ENCODE results near the gene NOD2. TPM values are rescaled to one million over a fixed set of nuclear protein-coding genes. Genes with fewer than 3 reads are reported as not detected.

Gene NOD2
- polyA plus RNA-seq, result 10 to 100 TPM in 1 of 2 donors, 1 to 10 TPM in 1; 6.2 to 11.0 TPM

DNA sequence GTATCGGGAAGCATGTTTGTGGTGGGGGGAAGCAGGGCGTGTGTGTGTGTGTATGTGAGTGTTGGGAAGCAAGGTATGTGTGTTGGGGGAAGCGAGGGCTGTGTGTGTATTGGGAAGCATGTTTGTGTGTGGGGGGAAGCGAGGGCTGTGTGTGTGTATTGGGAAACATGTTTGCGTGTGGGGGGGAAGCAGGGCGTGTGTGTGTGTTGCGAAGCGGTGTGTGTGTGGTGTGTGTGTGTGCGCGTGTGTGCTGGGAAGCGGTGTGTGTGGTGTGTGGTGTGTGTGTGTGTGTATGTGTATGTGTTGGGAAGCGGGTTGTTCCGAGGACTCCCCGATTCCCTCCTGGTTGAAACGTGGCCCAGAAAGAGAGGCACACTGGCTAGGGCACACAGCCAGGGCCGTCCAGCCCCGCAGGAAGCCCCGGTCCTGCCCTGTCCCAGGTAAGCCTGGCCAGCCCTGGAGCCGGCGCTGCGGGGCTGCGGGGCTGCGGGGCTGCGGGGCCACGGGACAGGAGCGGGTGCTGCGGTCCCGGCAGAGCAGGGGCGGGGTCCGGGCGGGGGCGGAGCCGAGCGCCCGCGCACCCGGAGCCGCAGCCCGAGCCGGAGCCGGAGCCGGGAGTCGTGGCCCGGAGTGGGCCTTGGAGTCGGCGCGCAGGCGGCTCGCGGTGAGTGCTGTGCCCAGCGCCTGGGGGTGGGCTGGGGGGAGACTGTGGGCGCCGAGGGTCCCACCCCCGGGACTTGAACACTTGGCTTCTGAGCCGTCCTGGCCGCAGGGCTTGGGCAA, at the start of gene NOD2:
Gene NOD2, plus strand, starts transcription at position 608 of the 783 bp plus-strand sequence. CDS start 5,890 bp downstream, outside the sequence.
- Histone ChIP-seq H3K27me3 (ENCODE audit: control insufficient read depth in 1 of 2, insufficient read depth in 2 of 2, low read length in 2 of 2) (no peaks in the 10 kb centered on the region), H3K4me1 (ENCODE audit: control insufficient read depth in 2 of 2, insufficient read depth in 2 of 2, low read length in 1 of 2) (peaks cover 18 to 35% of the 10 kb centered on the region in 2 donors), H3K36me3 (ENCODE audit: control insufficient read depth in 2 of 2, insufficient read depth in 2 of 2, low read length in 1 of 2) (no peaks in the 10 kb centered on the region), H3K4me3 (ENCODE audit: low read depth in 1 of 2, low read length in 2 of 2) (peak within 1 kb of the TSS; percentile 50 to 57), H3K9me3 (ENCODE audit: control insufficient read depth in 2 of 2, insufficient read depth in 1 of 2, low read depth in 1 of 2, low read length in 1 of 2) (peaks cover 0 to 3% of the 10 kb centered on the region in 2 donors), H3K27ac (ENCODE audit: low read depth in 2 of 2, low read length in 1 of 2) (peak within 1 kb of the TSS; percentile 48 to 66)
- WGBS, 2 donors, result 14 to 15% methylated on average over 51 to 56 of the region's 56 CpGs

DNA sequence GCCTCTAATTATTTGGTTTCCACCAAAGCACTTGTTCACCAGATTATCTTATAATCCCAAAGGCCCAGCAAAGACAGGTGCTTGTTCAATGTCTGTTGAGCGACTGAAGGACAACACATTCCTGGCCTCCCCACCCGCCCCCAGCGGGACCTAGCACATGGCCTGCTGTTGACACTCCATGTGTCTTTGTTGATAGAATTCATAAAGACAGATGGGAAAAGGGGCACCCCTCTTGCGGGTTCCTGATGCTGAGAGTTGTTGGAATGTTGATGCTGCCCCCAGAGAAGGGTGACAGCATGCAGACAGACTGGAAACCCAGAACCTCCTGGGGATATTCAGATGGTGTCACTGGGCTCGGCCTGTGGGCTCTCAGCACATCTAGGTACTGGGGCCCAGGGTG, 49.2 kb upstream of the NOD2 start:
- H3K27ac ChIP-seq (ENCODE audit: low read depth in 2 of 2, low read length in 1 of 2), result no peak overlapping the region
- 85 to 88% methylated on average over 5 of the region's 5 CpGs for WGBS, 2 donors
- no peaks in the 10 kb centered on the region for H3K27me3 ChIP-seq (ENCODE audit: control insufficient read depth in 1 of 2, insufficient read depth in 2 of 2, low read length in 2 of 2)
- H3K36me3 ChIP-seq (ENCODE audit: control insufficient read depth in 2 of 2, insufficient read depth in 2 of 2, low read length in 1 of 2), result no peaks in the 10 kb centered on the region
- H3K9me3 ChIP-seq (ENCODE audit: control insufficient read depth in 2 of 2, insufficient read depth in 1 of 2, low read depth in 1 of 2, low read length in 1 of 2), result no peaks in the 10 kb centered on the region
- H3K4me1 ChIP-seq (ENCODE audit: control insufficient read depth in 2 of 2, insufficient read depth in 2 of 2, low read length in 1 of 2), result peaks cover 0 to 9% of the 10 kb centered on the region in 2 donors
- H3K4me3 ChIP-seq (ENCODE audit: low read depth in 1 of 2, low read length in 2 of 2), result no peak overlapping the region

DNA sequence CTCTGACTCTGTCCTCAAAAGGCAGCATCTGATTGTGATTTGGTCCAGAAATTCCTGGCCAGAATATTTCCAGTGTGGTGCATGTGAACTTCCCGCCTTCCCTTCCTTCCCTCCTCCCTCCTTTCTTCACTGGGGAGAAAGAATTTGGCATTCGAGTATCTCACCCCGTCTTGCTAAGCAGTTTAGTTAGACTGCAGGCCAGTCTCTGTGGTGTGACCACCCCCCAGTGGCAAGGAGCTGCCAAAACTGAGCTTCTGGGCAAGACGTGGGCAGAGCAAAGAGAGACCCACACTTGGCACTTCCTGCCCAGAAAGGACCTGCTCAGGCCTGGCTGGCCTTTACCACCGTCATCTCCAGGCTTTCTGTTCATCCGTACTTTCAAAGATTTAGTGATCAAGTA, 48.7 kb upstream of the NOD2 start:
- Histone ChIP-seq H3K27ac (ENCODE audit: low read depth in 2 of 2, low read length in 1 of 2) (no peak overlapping the region), H3K36me3 (ENCODE audit: control insufficient read depth in 2 of 2, insufficient read depth in 2 of 2, low read length in 1 of 2) (no peaks in the 10 kb centered on the region), H3K9me3 (ENCODE audit: control insufficient read depth in 2 of 2, insufficient read depth in 1 of 2, low read depth in 1 of 2, low read length in 1 of 2) (no peaks in the 10 kb centered on the region), H3K4me3 (ENCODE audit: low read depth in 1 of 2, low read length in 2 of 2) (no peak overlapping the region), H3K4me1 (ENCODE audit: control insufficient read depth in 2 of 2, insufficient read depth in 2 of 2, low read length in 1 of 2) (peaks cover 0 to 9% of the 10 kb centered on the region in 2 donors), H3K27me3 (ENCODE audit: control insufficient read depth in 1 of 2, insufficient read depth in 2 of 2, low read length in 2 of 2) (no peaks in the 10 kb centered on the region)
- 39 to 46% methylated on average over 6 of the region's 6 CpGs for WGBS, 2 donors

DNA sequence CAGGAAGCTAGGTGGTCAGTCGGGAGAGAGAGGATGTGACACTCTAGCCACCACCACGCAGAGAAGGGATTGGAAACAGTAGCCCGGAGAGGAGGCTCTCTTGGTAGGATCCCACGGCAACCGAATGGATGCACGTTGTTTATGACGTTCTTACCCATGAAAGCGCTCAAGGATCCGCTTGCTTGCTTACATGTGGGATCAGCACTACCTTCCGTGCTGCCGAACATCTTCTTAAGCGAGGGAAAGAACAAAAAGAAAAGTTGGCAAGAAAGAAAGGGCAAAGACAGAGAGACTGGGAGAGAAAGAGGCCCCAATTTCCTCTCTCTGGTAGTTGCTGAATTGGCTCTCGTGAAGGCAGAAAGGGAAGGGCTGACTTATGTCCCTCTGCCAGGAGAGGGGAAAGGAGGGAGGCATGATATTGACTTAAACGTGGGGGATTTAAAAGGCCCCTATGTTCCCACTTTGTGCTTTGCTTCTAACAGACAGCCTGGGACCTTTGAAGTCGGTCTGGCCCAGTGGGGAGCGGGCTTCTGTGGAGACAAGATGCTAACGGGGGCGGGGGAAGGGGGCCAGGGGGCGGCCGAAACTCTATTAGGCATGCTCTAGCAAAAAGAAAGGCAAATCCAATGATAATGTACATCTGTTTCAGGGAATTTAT, 47.7 kb upstream of the NOD2 start:
- WGBS, 2 donors, result 73 to 80% methylated on average over 20 of the region's 20 CpGs
- no peak overlapping the region for H3K27ac ChIP-seq (ENCODE audit: low read depth in 2 of 2, low read length in 1 of 2)
- no peaks in the 10 kb centered on the region for H3K36me3 ChIP-seq (ENCODE audit: control insufficient read depth in 2 of 2, insufficient read depth in 2 of 2, low read length in 1 of 2)
- H3K9me3 ChIP-seq (ENCODE audit: control insufficient read depth in 2 of 2, insufficient read depth in 1 of 2, low read depth in 1 of 2, low read length in 1 of 2), result no peaks in the 10 kb centered on the region
- peaks cover 0 to 9% of the 10 kb centered on the region in 2 donors for H3K4me1 ChIP-seq (ENCODE audit: control insufficient read depth in 2 of 2, insufficient read depth in 2 of 2, low read length in 1 of 2)
- no peaks in the 10 kb centered on the region for H3K27me3 ChIP-seq (ENCODE audit: control insufficient read depth in 1 of 2, insufficient read depth in 2 of 2, low read length in 2 of 2)
- H3K4me3 ChIP-seq (ENCODE audit: low read depth in 1 of 2, low read length in 2 of 2), result no peak overlapping the region

DNA sequence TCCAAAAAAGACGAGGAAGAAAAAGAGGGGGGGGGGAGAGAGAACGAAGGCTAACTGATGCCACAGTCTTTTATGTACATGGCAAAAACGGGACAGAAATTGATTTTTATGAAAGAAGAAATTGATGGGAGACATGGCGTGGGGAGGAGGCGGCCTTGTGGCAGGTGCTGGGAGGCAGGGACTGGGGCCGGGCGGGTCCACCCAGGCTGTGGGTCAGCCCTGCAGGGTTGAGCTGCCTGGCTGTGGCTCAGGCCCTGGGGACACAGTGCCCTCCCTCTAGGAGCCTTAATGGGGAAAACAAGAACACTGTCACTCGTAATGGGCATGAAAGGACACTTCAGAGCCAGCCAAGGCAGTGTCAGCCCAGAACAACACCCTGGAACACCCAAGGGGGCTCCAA, 47.1 kb upstream of the NOD2 start:
- 77% methylated on average over 8 of the region's 8 CpGs for WGBS, 2 donors
- no peaks in the 10 kb centered on the region for H3K27me3 ChIP-seq (ENCODE audit: control insufficient read depth in 1 of 2, insufficient read depth in 2 of 2, low read length in 2 of 2)

DNA sequence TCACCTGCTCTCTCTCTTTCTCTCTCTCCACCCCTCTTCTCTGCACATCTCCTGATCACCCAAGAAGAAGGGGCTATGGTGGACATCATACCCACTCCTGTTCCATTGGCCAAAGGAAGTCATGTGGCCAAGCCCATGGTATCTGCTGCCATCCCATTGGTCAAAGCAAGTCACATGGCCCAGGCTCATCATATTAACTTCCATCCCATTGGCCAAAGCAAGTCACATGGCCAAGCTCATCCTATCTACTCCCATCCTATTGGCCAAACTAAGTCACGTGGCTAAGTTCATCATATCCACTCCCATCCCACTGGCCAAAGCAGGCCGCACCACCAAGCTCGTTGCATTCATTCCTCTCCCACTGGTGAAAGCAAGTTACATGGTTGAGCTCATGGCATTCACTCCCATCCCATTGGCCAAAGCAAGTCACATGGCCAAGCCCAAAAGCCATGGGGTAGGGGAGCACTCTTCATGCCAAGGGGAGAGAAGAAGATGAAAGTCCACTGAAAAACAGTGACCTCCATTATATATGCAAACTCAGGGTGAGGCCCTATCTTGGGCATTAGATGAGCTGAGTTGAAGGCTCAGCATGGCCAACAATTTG, 41.5 kb upstream of the NOD2 start:
- no peaks in the 10 kb centered on the region for H3K36me3 ChIP-seq (ENCODE audit: control insufficient read depth in 2 of 2, insufficient read depth in 2 of 2, low read length in 1 of 2)

More for the DNA sequence above, 47.1 kb upstream of the NOD2 start:
- Histone ChIP-seq H3K27ac (ENCODE audit: low read depth in 2 of 2, low read length in 1 of 2) (no peak overlapping the region), H3K9me3 (ENCODE audit: control insufficient read depth in 2 of 2, insufficient read depth in 1 of 2, low read depth in 1 of 2, low read length in 1 of 2) (no peaks in the 10 kb centered on the region), H3K36me3 (ENCODE audit: control insufficient read depth in 2 of 2, insufficient read depth in 2 of 2, low read length in 1 of 2) (no peaks in the 10 kb centered on the region), H3K4me3 (ENCODE audit: low read depth in 1 of 2, low read length in 2 of 2) (no peak overlapping the region), H3K4me1 (ENCODE audit: control insufficient read depth in 2 of 2, insufficient read depth in 2 of 2, low read length in 1 of 2) (peaks cover 0 to 9% of the 10 kb centered on the region in 2 donors)

DNA sequence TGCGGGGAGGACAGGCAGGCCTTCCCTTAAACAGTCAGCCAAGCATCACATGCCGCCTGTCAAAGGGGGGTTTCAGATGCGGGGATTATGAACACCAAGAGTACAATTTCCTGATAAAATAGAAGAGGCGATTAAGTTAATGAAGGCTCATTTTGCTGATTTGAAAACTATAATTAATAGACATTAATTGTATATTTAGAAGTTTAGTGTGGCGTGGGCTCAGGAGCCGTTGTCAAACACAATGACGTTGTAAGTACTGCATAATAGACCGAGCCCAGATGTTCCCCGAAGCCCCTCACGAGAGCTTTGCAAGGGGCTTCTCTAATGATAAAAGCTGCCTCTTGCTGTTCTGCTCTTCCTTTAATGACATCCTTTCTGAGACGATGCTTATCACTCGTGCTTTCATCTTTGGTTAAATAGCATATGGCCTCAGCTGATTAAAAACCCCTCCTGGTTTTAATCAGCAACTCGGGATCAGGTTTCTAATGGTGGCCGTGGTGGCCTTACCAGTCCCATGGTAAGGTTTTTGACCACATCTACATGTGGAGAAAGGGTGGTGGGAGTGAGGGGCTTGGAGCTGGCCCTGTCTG, 40.5 kb upstream of the NOD2 start:
- Histone ChIP-seq H3K4me1 (ENCODE audit: control insufficient read depth in 2 of 2, insufficient read depth in 2 of 2, low read length in 1 of 2) (no peaks in the 10 kb centered on the region), H3K9me3 (ENCODE audit: control insufficient read depth in 2 of 2, insufficient read depth in 1 of 2, low read depth in 1 of 2, low read length in 1 of 2) (no peaks in the 10 kb centered on the region), H3K27me3 (ENCODE audit: control insufficient read depth in 1 of 2, insufficient read depth in 2 of 2, low read length in 2 of 2) (no peaks in the 10 kb centered on the region), H3K36me3 (ENCODE audit: control insufficient read depth in 2 of 2, insufficient read depth in 2 of 2, low read length in 1 of 2) (no peaks in the 10 kb centered on the region), H3K27ac (ENCODE audit: low read depth in 2 of 2, low read length in 1 of 2) (no peak overlapping the region), H3K4me3 (ENCODE audit: low read depth in 1 of 2, low read length in 2 of 2) (no peak overlapping the region)
- WGBS, 2 donors, result 69 to 80% methylated on average over 14 of the region's 14 CpGs

More for the DNA sequence above, 41.5 kb upstream of the NOD2 start:
- Histone ChIP-seq H3K9me3 (ENCODE audit: control insufficient read depth in 2 of 2, insufficient read depth in 1 of 2, low read depth in 1 of 2, low read length in 1 of 2) (no peaks in the 10 kb centered on the region), H3K4me3 (ENCODE audit: low read depth in 1 of 2, low read length in 2 of 2) (no peak overlapping the region), H3K4me1 (ENCODE audit: control insufficient read depth in 2 of 2, insufficient read depth in 2 of 2, low read length in 1 of 2) (no peaks in the 10 kb centered on the region), H3K27ac (ENCODE audit: low read depth in 2 of 2, low read length in 1 of 2) (no peak overlapping the region), H3K27me3 (ENCODE audit: control insufficient read depth in 1 of 2, insufficient read depth in 2 of 2, low read length in 2 of 2) (no peaks in the 10 kb centered on the region)
- WGBS, 2 donors, result 95 to 100% methylated on average over 3 of the region's 3 CpGs

DNA sequence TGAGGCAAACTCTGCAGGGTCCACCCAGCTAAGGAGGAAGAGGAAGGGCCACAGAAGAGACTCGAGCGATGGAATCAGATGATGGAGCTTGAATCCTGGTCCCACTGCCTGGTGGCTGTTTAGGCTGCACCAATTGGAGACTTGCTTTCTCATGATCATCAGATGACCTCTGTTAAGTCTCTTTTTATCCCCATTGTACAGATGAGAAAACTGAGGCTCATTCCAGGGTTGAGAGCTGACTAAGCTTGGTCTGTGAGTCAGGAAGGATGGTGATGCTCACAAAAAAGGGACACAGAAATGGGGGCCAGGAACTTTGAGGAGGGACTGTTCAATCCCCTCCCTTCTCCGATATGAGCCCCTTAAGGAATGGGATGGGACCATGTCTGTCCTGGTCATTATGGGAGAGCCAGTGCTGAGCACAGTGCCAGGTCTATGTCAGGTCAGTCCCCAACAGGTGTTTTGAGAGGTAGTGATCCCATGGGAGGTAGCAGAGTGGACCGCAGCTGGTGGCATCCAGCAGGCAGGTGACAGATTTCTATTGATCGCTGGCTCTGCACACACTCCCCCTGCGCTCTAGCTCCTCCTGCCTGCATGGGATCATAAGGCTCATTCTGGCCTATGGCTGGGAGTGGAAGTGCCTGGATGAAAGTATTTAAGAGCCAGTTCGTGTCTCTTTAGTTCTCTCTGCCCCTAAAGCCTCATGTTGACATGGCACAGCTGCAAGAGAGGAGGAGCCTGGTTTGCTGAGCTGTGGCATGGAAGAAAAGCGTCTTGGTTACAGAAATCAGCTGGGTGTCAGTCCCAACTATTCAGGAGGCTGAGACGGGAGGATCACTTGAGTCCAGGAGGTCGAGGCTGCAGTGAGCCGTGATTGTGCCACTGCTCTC, 39.5 kb upstream of the NOD2 start:
- Histone ChIP-seq H3K4me3 (ENCODE audit: low read depth in 1 of 2, low read length in 2 of 2) (no peak overlapping the region), H3K9me3 (ENCODE audit: control insufficient read depth in 2 of 2, insufficient read depth in 1 of 2, low read depth in 1 of 2, low read length in 1 of 2) (no peaks in the 10 kb centered on the region), H3K4me1 (ENCODE audit: control insufficient read depth in 2 of 2, insufficient read depth in 2 of 2, low read length in 1 of 2) (no peaks in the 10 kb centered on the region), H3K27me3 (ENCODE audit: control insufficient read depth in 1 of 2, insufficient read depth in 2 of 2, low read length in 2 of 2) (no peaks in the 10 kb centered on the region), H3K36me3 (ENCODE audit: control insufficient read depth in 2 of 2, insufficient read depth in 2 of 2, low read length in 1 of 2) (no peaks in the 10 kb centered on the region), H3K27ac (ENCODE audit: low read depth in 2 of 2, low read length in 1 of 2) (no peak overlapping the region)
- WGBS, 2 donors, result 68 to 83% methylated on average over 11 of the region's 11 CpGs
